Fibroblast of skin of left quadriceps (primary cell): ENCODE results near the gene GRAPL.
"Not testable (repeated sequence)": the region's sequence is repeated elsewhere in the genome, so short reads cannot be mapped to it uniquely, and the experiment has no call there.

Experiments
- DNase-seq, 2 experiments: peaks; one replicate each; pipeline ENCODE4 v3.0.0-alpha.2; 2013; ENCODE audit warnings: low read depth in 2 of 2

Gene GRAPL

GRCh38 chr17:19136605-19137004 lies 9.2 kb downstream of the GRAPL start:
- not testable (repeated sequence) for DNase-seq

DNA sequence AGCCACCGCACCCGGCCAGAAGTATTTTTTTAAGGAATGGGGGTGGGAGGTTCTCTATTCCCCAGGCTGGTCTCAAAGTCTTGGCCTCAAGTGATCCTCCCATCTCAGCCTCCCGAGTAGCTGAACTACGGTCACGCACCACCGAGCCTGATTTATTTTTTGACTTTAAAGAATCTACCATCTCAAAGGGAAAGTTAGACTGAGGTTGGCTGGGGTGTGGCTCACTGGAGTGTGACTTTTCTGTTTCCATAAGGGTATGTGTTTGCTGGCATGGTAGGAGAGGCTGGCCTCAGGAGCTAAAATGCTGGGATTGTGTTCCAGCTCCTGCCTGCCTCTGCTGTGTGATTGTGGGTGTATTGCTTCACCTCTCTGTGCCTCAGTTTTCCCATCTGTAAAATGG lies 10.6 kb downstream of the GRAPL start:
- not testable (repeated sequence) for DNase-seq

DNA sequence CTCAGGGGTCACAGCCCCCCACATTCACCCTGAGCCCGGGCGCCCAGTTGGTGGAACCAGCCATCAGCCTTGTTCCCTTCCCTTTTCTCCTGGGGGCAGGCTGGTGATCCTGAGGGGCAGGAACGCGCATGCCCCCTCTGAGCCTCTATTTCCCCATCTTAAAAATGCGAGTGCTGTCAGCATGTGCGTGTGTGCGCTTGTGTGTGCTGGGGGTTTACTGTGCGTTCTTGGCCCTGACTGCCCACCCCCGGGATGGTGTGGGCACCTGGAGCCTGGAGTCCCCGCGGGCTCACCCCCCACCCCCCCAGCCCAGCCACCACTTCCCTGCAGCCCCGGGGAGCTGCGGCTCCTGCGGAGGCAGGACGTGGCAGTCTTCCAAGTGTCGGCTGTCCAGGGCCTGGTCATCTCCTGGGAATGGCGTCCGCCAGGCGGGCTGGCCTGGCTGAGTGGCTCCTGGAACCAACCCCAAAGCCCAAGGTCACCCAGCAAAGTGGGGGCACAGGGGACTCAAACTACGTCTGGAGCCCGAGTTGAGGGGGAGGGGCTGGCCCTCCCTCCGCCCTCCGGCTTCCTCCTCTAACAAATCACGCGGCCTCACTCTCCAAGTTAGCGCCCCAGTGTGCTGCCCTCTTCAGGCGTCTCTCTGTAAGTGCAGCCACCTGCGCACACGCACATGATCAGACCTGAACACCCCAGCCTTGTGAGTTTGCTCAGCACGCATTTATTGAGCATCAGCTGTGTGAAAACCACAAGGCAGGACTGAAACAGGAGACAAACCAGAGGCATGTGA lies 14.2 kb downstream of the GRAPL start:
- DNase-seq: not testable (repeated sequence)

GRCh38 chr17:19142419-19142818 lies 15.0 kb downstream of the GRAPL start:
- not testable (repeated sequence) for DNase-seq

GRCh38 chr17:19143097-19143777 lies 15.8 kb downstream of the GRAPL start:
- DNase-seq: not testable (repeated sequence)

DNA sequence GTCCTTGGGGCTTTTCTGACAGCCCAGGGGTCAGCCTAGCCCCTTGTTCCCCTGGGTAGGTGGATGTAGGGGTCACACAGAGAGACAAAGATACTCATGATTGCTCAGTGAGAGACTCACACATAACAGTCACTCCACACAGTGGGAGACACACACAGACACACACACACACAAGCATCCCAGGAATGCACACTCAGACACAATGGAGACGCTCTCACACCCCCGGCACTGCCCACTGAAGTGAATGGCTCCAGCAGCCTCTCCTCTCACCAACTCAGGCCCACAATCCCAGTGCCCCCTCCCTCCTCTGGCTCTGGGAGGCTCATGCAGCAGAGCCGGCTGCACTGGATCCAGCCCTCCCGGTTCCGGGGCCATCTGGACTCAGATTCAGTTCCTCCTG lies 17.0 kb downstream of the GRAPL start:
- DNase-seq: not testable (repeated sequence)

DNA sequence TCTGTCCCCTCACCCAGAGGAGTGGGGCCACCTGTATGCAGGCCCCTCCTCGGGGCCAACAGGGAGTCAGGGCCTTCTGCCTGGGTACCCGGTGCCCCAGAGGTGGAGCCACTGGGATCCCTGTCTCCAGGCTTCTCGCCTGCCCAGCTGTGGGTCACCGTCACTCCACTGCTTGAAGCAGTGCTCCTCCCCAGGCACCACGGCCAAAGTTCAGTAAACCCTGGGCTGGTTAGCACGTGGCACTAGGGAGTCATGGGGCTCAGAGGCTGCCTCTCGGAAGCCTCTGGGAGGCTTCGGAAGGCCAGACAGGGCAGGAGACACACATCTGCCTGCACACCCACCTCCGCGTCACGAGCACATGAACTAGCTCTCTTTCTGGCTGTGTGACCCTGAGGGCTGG lies 18.1 kb downstream of the GRAPL start:
- not testable (repeated sequence) for DNase-seq

DNA sequence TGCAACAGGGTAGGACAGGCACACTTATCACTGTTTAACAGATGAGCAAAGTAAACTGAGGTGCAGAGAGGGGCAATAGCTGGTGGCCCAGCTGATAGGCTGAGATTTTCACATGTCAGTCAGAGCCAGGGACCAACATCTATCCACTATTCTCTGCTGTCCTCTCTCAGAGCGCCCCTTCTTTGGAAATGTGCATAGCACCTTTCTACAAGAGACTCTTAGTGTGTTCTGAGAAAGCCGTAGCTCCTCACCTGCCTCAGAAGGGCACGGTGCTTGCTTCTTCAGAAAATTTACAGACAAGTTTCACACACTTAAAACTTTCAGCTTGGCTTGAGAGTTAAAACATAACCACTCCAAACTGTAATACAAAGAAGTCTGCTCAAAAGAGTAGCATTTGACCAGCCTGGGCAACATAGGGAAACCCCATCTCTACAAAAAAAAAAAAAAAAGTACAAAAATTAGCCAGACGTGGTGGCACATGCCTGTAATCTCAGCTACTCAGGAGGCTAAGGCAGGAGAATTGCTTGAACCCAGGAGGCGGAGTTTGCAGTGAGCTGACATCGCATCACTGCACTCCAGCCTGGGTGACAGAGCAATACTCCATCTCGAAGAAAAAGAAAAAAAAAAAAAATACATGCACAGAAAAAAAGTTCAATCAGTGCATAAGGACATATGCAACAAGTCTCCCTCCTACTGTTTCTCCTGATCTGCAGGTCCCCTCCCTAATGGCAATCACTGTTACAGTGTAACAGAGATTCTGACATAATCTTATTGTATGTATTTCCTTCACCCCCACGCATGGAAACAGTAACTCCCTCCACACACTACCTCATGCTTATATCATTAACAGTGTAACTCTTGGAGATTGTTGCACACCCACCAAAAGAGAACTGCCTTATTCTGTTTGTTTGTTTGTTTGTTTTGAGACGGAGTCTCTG lies 23.6 kb downstream of the GRAPL start:
- DNase-seq: not testable (repeated sequence)

DNA sequence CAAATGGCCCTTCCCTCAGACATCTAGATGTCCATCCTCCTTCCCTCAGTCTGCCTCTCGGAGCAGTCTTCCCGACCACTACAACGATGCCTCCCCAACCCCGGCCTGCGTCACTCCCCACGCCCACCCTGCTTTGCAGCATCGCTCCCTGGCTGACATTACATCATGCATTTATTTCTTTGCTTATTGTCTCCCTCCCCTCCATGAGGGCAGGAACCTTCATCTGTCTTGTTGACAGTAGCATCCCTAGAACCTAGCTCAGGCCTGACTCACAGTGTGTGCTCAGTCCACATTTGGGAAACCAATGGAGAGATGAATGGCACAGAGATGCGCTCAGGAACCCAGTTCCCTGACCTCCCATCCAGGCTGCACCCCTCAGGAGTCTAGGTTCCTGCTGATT lies 30.2 kb downstream of the GRAPL start:
- not testable (repeated sequence) for DNase-seq

DNA sequence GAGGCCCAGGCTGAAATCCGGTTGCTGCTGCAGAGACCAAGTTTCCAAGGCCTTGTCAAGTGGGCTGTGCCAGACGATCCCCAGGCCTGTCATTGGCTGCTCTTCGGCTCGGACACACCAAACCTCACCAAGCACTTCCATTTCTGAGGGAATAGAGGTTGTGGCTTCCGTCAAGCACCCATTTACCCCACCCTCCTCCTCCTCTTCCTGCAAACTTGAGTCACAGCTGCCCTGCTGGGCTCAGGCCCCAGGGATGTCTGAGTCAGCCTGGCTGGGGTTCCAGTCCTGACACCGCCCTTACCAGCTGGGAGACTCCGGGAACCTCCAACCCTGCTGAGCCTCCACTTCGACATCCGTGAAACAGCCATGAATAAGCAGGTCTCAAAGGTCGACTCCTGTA lies 31.1 kb downstream of the GRAPL start:
- not testable (repeated sequence) for DNase-seq

- not testable (repeated sequence) for DNase-seq
Measured at GRCh38 chr17:19158938-19159337, 31.5 kb downstream of the GRAPL start.

DNA sequence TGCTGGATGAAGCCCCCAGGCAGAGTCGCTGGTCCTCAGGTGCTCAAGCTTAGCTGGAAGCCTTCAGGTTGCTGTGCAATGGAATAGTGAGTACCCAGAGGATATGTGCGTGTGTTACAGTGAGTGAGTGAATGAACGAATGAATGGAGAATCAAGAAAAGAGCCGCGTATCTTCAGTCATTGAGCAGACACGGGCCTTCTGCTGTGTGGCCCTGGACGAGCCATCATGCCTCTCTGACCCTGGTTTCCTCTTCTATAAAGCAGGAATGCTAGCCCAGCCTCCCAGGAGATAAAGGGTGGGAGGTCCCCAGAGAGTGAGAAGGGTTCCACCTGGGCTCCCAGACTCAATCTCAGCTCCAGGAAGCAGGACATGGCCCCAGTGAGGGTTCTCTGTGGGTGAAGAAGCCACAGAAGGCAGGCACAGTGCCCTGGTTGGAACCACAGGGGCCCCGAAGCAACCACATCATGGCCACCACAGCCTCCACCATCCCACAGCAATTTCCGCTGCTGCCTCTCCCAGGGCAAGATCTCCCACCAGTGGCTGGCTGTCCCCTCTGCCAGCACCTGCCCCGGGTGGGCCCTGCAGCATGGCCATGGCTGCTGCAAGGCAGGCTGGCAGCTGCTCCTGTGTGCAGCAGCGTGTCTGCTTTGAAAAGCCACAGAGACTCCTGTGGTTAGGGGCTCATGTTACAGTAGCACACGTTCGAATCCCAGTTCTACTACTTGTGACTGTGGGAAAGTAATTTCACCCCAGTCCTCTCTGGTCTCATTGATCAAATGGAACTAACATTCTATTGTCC lies 34.1 kb downstream of the GRAPL start:
- not testable (repeated sequence) for DNase-seq

GRCh38 chr17:19162384-19163216 lies 35.2 kb downstream of the GRAPL start:
- DNase-seq: not testable (repeated sequence)

GRCh38 chr17:19174422-19174821 lies 47.0 kb downstream of the GRAPL start:
- DNase-seq: not testable (repeated sequence)

- not testable (repeated sequence) for DNase-seq
Measured at GRCh38 chr17:19175410-19175809, 48.0 kb downstream of the GRAPL start.

- not testable (repeated sequence) for DNase-seq
Measured at GRCh38 chr17:19181040-19181875, 53.9 kb downstream of the GRAPL start.

- DNase-seq: not testable (repeated sequence)
Measured at GRCh38 chr17:19187883-19188869, 60.8 kb downstream of the GRAPL start.
